HG03066 (cell line): ENCODE results near the gene HEPHL1.
"Not testable (repeated sequence)": the region's sequence is repeated elsewhere in the genome, so short reads cannot be mapped to it uniquely, and the experiment has no call there.

Experiments used
- ATAC-seq: cut with Tn5 transposase; IDR thresholded peaks from one replicate; pipeline ENCODE4 v1.9.1; 2021; ENCODE audit warnings: low read depth; ENCODE audit not compliant: unreplicated experiment

Gene HEPHL1

DNA sequence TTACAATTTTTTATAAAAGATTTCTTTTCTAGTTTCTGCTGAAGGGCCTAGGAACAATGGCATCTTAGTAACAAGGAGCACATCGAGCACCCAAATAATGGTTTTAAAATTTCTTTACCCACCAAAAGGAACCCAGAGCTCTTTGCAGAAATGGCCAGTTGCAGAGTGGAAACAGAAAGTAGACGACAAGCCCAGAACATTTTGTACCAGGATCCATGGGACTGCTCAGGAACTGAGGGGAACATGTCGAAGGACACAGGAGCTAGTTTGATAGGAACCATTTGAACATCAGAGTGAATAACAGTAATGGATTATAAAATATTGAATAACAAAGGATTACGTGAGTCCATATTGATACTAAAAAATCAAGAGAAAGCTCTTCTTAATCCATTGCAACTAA is 124.8 kb downstream of the HEPHL1 start:
- ATAC-seq = no peak

DNA sequence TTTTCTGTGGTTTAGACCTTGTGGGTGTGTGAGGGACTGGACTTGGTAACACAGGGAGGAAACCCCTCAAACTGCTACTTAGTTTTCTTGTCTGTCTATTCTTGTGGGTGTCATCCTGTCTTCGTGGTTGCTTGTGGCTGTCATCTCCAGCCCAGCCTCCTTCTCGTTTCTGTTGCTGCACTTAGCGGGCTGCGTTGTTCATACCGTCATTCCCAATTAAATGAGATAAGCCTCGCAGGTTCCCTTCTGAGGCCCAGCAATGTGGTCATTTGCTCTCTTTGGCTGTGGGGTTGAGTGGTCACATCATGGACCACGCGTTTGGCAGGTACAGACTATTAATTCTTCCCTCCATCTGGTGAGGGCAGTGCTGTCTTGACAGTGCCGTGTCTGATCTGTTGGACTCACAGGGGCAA is 126.3 kb downstream of the HEPHL1 start:
- no peak for ATAC-seq

DNA sequence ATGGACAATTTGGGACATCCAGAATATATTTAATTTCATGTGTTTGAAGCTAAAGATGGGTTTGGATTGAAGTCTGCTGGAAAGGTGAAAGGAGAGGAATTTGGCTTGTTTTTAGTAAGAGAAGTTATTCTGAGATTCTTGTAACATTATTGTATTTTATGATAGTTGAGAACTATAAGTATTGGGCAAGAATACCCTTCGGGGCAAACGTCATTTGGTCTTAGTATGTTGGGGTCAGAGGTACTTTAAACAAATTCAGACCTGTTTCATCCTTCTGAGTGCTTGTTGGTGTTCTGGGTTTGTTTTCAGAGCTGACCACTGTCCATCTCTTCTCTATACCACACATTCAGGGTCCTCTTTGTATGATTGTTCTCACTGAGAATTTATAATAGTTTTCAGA is 127.0 kb downstream of the HEPHL1 start:
- no peak for ATAC-seq

DNA sequence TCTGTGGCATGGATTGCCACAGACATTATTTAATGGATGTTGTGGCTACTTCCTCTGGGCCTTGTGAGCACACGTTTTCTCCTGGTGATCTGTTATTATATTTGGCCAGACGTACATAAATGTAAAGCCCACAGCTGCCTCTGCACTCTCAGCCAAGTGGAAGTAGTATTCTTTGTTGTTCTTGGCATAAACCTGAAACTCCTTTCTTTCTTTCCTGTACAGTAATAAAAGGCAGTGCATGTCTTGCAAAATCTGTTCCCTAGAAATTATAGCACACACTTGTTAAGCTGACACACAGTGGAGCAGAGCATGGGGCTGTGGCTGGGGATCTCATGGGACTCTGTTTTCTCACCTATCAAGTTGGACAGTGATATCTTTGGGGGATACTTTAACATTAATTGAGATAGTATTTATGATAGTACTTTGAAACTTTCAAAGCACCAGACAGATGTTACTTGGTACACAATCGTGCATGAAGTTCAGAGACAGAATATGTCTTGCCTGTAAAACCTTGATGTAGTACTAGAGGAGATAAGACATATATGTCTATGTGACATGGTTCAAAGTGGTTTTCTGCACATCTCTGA is 128.4 kb downstream of the HEPHL1 start:
- ATAC-seq = no peak

DNA sequence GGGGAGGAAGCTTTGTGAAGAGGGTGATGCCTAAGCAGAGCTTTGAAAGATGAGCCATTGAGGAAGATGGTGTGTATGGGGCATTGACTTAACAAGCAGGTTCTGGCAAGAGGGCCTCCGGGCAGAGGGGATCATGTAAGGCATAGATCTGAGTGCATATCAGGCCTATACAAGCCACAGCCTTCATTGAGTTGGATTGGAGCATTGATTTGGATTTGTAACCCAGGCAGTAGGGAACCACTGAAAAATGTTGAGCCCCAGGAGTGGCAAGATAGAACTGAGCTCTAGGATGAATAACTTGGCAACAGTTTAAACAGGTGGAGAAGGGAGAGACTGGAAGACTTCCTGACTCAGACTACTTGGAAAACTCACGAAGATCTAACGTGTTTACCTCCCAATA is 128.9 kb downstream of the HEPHL1 start:
- no peak for ATAC-seq

DNA sequence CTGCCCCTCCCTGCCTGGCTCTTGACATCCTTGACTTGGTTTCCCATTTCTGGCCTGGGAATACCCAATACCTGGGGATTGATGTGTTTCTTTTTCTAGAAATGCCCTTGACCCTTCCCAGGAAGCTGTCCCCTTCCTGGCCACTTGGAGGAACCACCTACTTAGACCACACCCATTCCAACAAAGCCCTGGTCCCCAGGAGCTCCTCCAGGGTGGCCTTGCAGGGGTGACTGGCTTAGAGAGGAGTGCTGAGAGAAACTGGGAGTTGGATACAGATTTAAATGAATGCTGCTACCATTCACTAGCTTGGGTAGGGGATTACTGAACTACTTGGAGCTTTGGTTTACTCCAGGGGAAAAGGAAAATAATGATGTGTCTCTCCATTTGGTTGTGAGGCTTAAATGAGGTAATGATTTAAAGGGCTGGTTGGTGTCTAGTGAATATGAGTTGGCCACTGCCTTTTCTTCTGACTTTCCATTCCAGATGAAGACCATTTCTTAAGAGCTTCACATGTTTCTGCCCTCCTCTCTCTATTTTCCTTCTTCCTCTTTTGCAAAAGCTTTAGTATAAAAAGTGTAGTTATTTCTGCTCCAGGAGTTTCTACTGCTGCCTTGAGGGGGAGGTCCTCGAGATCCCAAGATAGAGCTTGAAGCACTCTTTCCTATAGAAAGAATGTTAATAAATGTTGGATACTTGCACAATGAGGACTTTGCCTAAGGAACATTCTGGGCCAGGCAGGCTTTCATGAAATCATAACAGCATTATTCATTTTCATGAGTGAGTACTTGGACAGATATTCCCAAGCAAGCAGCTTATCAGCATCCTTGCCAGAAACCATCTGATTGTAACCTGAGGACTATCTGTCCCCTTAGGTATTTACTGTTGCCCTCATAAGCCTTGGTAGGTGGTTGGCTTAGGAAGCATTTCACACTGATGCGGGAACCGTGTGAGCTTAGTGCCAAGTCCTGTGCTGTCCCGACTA is 129.8 kb downstream of the HEPHL1 start:
- ATAC-seq = no peak

DNA sequence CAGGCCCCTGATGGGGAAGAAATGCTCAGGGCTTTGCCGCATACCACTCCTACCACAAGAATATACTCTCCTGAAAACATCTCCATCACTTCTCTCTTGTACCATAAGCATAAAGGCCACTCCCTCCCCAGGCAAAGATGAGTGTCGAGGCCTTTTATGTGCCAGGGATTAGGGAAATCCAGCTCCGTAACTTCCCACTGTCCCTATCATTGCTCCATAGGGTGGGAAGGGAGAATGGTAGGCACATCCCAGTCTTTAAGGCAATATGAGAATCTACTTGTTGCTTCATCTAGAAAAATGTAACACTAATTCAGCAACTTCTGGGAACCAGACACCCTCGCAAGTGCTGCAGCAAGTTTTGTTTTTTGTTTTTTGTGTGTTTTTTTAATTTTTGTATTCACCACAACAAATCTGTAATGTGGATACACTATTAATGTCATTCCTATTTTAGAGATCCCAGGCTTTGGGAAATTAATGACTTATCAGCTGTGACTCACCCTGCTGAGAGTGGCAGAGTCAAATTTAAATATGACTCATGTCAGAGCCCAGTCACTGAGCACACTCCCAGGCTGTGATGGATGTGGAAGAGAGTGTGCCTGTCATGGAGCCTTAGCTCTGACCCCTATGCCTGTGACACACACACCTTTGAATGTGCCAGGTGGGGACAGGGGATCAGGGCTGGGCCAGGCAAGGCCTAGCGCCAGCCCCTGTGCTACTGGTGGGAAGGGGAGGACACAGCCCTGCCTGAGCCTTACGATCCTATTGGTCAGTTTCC is 130.9 kb downstream of the HEPHL1 start:
- ATAC-seq = no peak

DNA sequence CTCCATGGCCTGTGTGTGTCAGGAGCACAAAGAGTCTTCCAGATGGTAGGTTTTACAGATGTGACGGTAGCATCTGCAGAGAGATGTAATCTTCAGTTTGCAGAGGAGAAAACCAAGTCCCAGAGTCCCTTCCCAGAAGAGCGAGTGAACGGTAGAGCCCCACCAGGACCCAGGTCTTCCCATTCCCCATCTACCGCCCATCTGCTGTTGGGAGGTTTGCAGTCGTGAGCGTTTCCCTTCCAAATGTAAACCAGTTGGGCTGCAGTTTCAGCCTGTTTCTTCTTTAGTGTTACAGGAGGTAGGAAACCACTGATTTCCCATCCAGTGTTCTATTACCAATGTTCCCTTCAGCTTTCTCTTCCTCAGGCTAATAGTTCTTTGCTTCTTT is 131.5 kb downstream of the HEPHL1 start:
- ATAC-seq = no peak

DNA sequence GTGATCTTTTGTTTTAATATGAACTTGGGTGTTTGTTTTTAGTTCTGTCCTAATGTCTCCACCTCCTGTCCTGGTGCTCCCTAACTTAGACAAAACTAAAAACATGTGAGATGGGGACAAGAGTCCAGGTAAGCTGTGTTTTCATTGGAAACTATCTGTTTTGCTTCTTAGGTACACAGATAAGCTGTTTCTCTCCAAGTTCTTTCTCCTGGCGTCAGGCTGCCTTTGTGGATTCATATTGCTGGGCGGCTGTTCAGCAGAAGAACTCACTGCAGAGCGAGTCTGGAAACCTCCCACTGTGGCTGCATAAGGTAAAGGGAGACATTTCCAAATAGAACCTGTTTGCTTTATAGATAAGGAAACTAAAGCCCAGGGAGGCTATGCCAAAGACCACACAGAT is 132.2 kb downstream of the HEPHL1 start:
- ATAC-seq = no peak

DNA sequence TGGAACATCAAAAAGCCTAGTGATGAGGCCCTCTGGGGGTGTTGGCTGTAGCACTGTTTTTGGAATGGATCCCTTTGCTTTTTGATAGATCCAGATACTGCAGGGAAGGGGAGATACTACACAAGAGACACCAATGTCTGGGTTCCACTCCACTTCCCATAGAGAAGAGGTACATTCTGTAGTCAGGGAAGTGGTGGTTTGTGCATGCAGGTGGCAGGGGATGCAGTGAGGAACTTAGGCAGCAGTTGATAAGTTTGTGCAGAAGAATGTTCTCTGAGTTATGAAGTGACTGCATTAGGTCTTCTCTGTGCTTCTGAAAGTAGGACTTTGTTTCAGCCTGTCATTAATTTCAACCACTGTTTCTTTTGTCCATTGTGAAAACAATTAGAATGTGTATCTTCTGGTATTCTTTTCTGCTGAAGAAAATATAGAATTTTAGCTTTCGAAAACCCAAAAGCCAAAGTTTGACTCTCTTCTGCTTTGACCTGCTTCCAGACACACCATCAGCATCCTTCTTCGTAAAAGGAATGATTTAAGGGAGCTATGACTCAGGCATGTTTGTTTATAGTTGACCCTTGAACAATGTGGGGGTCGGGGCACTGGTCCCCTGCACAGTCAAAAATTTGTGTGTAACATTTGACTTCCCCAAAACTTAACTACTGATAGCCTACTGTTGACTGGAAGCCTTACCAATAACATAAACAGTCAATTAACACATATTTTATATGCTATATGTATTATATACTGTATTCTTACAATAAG is 133.1 kb downstream of the HEPHL1 start:
- ATAC-seq = no peak

DNA sequence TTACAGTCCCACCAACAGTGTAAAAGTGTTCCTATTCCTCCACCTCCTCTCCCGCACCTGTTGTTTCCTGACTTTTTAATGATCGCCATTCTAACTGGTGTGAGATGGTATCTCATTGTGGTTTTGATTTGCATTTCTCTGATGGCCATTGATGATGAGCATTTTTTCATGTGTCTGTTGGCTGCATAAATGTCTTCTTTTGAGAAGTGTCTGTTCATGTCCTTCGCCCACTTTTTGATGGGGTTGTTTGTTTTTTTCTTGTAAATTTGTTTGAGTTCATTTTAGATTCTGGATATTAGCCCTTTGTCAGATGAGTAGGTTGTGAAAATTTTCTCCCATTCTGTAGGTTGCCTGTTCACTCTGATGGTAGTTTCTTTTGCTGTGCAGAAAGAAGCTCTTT is 136.2 kb downstream of the HEPHL1 start:
- ATAC-seq = not testable (repeated sequence)
